Cerebellar cortex (tissue), 1 donor: ENCODE data around the gene COL4A1.

Experiments
- DNase-seq: peaks from one replicate; pipeline ENCODE4 v3.0.0-alpha.2; 2015; ENCODE audit warnings: low spot score

Gene COL4A1

DNA sequence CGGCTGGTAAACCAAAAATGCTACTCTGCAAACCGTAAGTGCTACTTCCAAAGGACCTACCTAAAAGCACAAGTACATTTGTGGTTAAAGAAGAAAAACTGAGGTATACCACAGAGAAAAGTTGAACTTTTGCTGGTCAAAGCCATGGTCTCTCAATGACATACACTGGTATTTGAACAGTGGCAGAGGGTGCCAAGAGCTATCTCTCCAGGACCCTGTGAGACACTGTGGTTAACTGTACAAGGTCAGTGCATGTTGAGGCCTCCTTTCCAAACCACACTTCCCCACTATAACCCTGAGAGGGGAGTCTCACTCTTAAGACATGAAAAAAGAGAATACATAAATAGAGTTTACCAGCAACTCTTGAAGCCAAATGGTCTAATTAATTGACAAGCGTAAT is 49.5 kb downstream of the COL4A1 start:
- DNase-seq = no peak

GRCh38 chr13:110256126-110256905 is 50.6 kb downstream of the COL4A1 start:
- no peak for DNase-seq

DNA sequence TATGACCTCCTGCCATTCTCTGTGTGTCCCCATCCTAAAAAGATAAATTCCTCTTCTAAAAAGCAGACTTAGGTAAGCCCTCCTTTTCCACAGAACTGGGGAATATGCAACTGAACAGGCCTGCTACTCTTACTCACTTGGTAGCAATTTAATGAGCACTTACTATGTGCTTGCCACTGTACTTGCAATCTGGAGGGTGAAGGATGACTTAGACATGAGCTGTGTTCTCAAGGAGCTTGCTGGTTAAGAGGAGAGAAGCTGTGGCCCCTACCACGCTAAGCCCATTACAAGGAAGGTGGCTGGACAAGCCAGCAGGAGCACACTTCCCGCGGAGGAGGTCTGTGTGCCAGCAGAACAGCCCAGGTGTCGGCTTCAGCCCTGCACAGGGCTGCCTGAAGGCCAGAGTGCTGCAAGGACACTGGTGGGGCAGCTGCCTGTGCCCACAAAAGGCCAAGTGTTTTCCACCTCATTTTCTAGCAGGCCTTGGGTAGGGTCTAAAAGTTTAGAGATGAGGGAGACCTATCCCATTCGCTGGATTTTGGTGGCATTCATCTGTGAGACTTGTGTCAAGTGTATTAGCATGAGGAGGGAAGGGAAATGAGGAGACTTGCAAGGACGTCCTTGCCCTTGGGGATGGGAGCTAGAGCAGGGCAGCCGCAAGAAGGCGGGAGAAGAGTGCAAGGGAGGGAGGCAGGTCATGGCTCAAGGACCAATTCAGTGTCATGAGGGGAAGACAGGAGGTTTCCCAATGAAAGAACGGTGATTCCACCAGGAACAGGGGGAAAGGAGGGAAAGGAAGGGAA is 52.0 kb downstream of the COL4A1 start:
- DNase-seq = no peak

- no peak for DNase-seq
Measured at GRCh38 chr13:110254151-110254679, 52.7 kb downstream of the COL4A1 start.

DNA sequence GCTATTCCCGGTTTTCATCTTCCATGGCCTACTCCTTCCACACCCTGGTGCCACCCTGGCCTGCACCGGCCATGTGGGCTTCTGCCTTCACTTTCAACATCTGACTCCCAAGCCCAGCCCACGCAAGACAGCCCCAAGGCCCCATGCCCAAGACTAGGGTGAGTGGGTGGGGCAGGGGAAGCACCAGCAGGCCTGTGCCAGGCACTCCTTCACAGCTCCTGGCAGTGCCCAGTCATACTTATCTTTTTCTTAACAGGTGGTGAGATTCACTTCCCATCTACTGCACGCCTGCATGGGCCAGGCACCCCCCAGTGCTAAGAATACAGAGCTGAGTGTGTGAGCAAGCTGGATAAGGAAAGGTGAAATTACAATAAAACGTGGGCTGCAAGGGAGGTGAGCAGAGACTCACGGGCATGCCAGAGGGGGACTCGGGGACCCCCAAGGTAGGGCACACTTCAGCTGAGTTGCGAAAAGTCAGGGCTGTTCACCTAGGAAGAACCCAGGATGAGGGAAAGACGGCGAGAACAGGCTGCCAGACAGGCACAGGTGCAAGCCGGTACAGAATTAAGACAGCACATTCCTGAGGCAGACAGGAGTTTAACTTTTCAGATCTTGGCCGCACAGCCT is 55.7 kb downstream of the COL4A1 start:
- no peak for DNase-seq

DNA sequence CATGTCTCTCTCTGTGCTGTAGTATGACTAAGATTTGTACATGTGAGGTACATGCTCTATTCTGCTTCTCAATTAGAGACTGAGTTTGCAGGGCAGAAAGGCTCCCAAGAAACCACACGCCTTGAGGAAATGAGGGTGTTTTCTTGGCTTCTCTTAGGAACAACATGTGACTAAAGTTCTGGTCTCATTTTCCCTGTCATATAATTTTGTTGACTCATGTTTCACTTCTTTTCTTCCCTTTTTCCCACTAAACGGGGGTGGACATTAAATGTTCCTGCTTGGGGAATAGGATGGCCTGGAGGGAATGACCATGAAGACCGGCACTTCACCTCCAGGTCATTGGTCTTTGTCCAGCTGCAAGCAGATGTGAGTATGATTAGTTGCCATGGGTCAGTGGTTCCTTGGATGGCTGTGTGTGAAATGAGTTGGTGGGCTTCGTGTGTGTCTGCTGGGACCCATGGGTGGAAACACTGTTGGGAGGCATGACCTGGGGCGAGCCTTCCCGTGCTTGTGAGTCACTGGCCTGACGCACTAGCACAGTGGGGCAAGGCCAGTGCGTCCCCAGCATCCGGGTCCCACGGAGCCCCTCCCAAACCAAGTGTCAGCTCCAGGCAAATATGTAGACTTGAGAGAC is 56.6 kb downstream of the COL4A1 start:
- no peak for DNase-seq

- DNase-seq = no peak
Measured at GRCh38 chr13:110249326-110249725, 57.6 kb downstream of the COL4A1 start.

GRCh38 chr13:110248449-110249143 is 58.4 kb downstream of the COL4A1 start:
- no peak for DNase-seq

DNA sequence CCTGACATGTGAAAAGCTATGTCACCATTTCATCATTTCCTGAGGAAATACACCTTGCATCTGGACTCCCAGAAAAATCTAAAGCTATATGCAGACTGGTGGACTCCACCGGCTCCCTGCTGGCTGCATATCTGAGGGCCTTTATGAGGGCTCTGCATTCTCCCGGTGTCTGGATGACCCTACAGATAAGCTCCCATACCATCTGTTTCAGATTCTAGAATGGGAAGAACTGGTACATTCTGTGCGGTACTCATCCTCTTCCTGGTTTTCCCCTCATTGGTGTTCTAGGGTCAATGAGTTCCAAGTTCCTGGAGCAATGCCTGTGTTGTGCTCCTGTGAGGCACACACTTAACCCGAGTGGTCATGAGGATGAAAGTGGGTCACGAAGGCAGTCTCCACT is 60.4 kb downstream of the COL4A1 start:
- DNase-seq = no peak

- no peak for DNase-seq
Measured at GRCh38 chr13:110245416-110245899, 61.5 kb downstream of the COL4A1 start.

DNA sequence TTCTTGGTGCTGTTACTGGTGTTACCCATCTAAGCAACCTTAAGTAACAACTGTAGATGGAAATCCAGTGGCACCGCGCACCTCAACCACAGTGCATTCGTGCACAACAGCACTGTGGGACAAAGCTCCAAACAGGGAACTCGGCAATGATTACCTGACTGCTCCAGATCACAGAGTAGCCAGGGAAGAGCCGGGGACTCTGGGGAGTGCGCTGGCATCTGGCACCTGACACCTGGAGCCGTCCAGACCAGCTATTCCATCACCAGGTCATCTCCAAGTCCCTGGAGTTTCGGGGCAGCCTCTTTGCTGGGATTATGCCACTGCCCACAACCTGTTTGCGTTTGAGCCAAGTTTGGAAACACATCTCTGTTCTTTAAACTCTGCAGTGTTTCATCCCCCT is 62.0 kb downstream of the COL4A1 start:
- no peak for DNase-seq

DNA sequence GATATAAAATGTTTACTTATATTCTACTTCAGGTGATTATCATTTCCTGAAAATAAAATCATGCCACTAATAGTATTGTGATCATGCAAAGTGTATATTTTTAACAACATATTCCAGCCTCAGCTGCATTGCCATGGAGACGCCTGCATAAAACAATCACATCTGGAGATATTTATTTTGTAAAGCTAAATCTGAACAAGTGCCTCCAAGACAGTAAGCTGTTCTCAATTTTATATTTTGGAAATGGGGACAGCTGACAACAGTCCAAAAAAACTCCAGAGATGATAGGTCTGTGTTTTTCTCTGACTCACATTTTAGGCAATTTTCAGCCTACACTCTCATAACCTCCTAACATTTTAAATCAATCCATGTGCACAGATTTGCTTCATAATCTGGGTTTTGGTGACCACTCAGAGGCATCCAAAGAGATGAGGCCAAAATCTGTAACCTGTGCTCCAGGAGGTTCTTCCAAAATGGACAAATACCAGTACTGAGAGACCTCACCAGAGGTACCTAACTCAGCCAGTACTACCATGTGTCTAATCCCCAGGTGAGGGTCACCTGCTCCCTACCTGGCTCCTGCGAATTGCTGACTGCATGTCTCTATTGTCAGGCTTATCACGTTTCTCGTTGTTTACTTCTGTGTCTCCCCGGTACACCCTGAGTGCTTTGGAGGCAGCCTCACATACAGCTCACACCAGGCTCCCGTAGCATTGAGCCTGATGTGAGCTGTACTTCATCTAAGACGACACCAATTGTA is 62.7 kb downstream of the COL4A1 start:
- DNase-seq = no peak

GRCh38 chr13:110242615-110243014 is 64.3 kb downstream of the COL4A1 start:
- DNase-seq = no peak

- no peak for DNase-seq
Measured at GRCh38 chr13:110240943-110241342, 66.0 kb downstream of the COL4A1 start.

DNA sequence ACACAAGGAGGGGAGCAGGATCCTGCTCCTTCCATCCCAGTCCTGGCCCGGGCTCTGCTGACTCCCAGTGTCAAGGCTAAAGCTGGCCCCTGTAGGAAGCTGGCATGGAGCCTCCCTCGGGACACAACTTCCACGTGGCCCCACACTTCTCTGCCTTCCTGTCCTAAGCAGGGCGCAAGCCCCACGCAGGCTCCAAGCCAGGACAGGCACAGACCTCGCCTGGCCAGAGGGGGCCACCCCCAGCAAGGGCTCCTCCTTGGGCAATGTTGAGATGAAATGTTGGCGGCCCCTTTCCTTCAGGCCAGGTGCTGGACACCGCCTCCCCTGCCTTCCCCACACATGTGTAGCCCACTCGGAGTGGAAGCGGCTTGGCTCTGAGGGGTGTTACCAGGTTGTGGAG is 66.6 kb downstream of the COL4A1 start:
- no peak for DNase-seq

- no peak for DNase-seq
Measured at GRCh38 chr13:110239280-110240125, 67.5 kb downstream of the COL4A1 start.

DNA sequence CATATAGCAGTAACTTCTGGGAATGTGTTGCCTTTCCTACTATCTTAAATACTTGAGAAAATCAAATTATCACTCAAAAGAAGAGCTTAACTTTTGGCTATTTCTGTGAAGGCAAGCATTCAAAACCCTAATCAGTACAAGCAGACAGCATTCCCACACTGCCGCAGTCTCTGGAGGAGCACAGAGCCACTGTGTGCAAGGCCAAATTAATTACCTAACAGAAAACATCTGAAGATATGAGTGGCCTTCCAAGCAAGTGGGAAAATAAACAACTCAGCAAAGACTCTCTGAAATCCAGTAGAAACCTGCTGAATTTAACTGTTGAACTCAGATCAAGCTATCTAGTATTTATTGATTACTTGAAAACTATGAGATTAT is 68.2 kb downstream of the COL4A1 start:
- no peak for DNase-seq

DNA sequence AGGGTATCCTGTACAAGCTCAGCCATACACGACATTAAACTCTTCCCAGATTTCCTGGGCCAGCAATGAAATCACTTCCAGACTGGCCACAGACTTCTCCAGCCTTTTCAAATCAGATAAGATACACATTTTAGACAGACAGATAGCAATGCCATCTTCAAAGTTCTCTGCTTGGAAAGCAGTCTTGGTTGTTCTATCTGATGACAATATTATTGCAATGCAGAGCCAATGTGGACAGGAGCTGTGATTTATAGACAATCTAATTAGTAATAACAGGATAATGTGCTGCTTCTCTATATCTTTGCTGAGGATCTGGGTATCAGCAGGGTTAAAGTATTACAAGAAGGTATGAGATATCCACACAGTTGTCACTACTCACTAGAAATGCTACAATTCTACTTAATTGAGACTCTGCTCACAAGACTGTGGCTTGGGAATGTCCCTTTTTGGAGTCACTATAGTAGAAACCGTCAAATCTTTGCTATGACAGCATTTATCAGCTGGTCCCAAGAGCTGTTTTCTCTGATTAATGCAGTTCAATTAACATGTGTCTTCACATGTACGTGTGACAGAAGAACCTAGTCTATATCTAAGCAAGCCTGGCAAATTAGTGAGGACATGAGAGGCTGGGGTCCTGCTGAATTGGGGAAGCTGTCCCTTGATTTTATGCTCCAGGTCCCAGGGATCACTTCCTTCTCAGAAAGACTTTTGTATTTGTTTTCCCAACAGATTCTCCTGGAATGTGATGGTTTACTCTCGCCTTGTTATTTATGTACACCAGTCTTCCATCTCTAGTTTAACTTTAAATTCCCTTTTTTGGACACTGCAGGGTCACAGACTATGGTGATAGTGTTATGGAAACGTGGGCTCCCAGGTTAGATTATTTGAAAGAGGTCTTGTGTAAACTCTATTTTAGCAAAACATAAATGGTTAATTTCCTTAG is 68.8 kb downstream of the COL4A1 start:
- DNase-seq = no peak

GRCh38 chr13:110236831-110237261 is 70.1 kb downstream of the COL4A1 start:
- DNase-seq = no peak
